Measurements from ENCODE around the gene ZC3H12D.

The ZC3H12D gene

GRCh38 chr6:149458806-149459205 lies 26.0 kb downstream of the ZC3H12D start:
- CTCF ChIA-PET, result interaction anchor here (0.5 to 1.5 kb wide), 3 partner anchors 390 to 899 kb away, joined by 3 read pairs; no protein-coding TSS in a partner anchor
- TF ChIP-seq ZNF692 (tag by site-specific recombination; IDR thresholded peaks at IDR 0.05) (no peak), ZNF19 (tag by site-specific recombination; IDR thresholded peaks at IDR 0.05; ENCODE audit: low read depth) (no peak), ZNF433 (tag by site-specific recombination; IDR thresholded peaks at IDR 0.05; ENCODE audit: low read depth) (no peak), ZNF26 (tag by site-specific recombination; IDR thresholded peaks at IDR 0.05) (no peak)
- POLR2A ChIA-PET, result interaction anchor here (0.6 kb wide), 2 partner anchors 19 to 246 kb away, joined by 4 to 6 read pairs; no protein-coding TSS in a partner anchor

GRCh38 chr6:149458196-149458595 lies 26.6 kb downstream of the ZC3H12D start:
- no peak for TF ChIP-seq ZNF10 (tag by site-specific recombination; IDR thresholded peaks at IDR 0.05)
- TF ChIP-seq ZNF621 (tag by site-specific recombination; IDR thresholded peaks at IDR 0.05), result no peak
- TF ChIP-seq AEBP2 (tag by site-specific recombination; IDR thresholded peaks at IDR 0.05; ENCODE audit: borderline replicate concordance), result no peak
- no peak for TF ChIP-seq ZNF596 (tag by site-specific recombination; IDR thresholded peaks at IDR 0.05)
- TF ChIP-seq KLF9 (tag by site-specific recombination; IDR thresholded peaks at IDR 0.05; ENCODE audit: low read depth), result no peak
- TF ChIP-seq PRDM1 (tag by site-specific recombination; IDR thresholded peaks at IDR 0.05), result no peak
- no peak for TF ChIP-seq ZNF350 (tag by site-specific recombination; IDR thresholded peaks at IDR 0.05)
- no peak for TF ChIP-seq ZNF266 (tag by site-specific recombination; IDR thresholded peaks at IDR 0.05; ENCODE audit: low read depth)
- no peak for TF ChIP-seq ZNF416 (tag by site-specific recombination; IDR thresholded peaks at IDR 0.05)
- TF ChIP-seq ZNF529 (tag by site-specific recombination; IDR thresholded peaks at IDR 0.05; ENCODE audit: insufficient replicate concordance), result no peak
- TF ChIP-seq ATF2 (tag by site-specific recombination; IDR thresholded peaks at IDR 0.05; ENCODE audit: low read depth), result no peak
- TF ChIP-seq ZNF658 (tag by site-specific recombination; IDR thresholded peaks at IDR 0.05), result no peak
- no peak for TF ChIP-seq ZNF239 (tag by site-specific recombination; IDR thresholded peaks at IDR 0.05)
- TF ChIP-seq HOXD13 (CRISPR knock-in tag; IDR thresholded peaks at IDR 0.05; ENCODE audit: borderline replicate concordance), result no peak
- Histone ChIP-seq H3K4me1 (ENCODE audit: control insufficient read depth, insufficient read depth, low read length) (no peaks in the 10 kb centered on the region), H3K4me3 (ENCODE audit: low read depth, low read length) (no peak overlapping the region), H3K9me3 (ENCODE audit: control insufficient read depth, insufficient read depth, low read depth, low read length) (no peaks in the 10 kb centered on the region), H3K36me3 (ENCODE audit: control insufficient read depth in 2 of 2, insufficient read depth in 1 of 2, low read length in 2 of 2) (no peaks in the 10 kb centered on the region), H3K27ac (ENCODE audit: extremely low read depth, low read depth, low read length) (no peak overlapping the region)
- ChIA-PET CTCF (interaction anchor here (0.5 to 1.5 kb wide), 4 partner anchors 26 to 898 kb away, joined by 3 to 5 read pairs (median 3); no protein-coding TSS in a partner anchor), POLR2A (interaction anchor here (0.6 kb wide), 1 partner anchor 20 kb away, joined by 6 read pairs; no protein-coding TSS in a partner anchor)

More at GRCh38 chr6:149458806-149459205, 26.0 kb downstream of the ZC3H12D start:
- no peaks in the 10 kb centered on the region for H3K36me3 ChIP-seq (ENCODE audit: control insufficient read depth in 2 of 2, insufficient read depth in 1 of 2, low read length in 2 of 2)
- H3K27ac ChIP-seq (ENCODE audit: extremely low read depth, low read depth, low read length), result no peak overlapping the region
- no peak overlapping the region for H3K4me3 ChIP-seq (ENCODE audit: low read depth, low read length)
- no peaks in the 10 kb centered on the region for H3K4me1 ChIP-seq (ENCODE audit: control insufficient read depth, insufficient read depth, low read length)
- H3K9me3 ChIP-seq (ENCODE audit: control insufficient read depth, insufficient read depth, low read depth, low read length), result no peaks in the 10 kb centered on the region

All from HEK293 (cell line).